ENCODE measurements around the gene BBOX1.

The BBOX1 gene, protein sequence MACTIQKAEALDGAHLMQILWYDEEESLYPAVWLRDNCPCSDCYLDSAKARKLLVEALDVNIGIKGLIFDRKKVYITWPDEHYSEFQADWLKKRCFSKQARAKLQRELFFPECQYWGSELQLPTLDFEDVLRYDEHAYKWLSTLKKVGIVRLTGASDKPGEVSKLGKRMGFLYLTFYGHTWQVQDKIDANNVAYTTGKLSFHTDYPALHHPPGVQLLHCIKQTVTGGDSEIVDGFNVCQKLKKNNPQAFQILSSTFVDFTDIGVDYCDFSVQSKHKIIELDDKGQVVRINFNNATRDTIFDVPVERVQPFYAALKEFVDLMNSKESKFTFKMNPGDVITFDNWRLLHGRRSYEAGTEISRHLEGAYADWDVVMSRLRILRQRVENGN

GRCh38 chr11:27040302-27041115 lies at the start of gene BBOX1:
Gene BBOX1 (plus strand): TSS chr11:27040815. CDS start chr11:27055431, 14,616 bp downstream.
- Histone ChIP-seq H3K4me2 (ENCODE audit: low read depth, low read length, poor library complexity, severe bottlenecking) (no peak within 1 kb of the TSS), H3F3A (ENCODE audit: insufficient read depth) (no peaks in the 10 kb centered on the region), H3K9me3 (ENCODE audit: insufficient read depth, low read length) (no peaks in the 10 kb centered on the region), H3K27me3 (ENCODE audit: low read length) (no peaks in the 10 kb centered on the region), H3K9me2 (replicated peaks; ENCODE audit: insufficient read depth, low read length) (no peaks in the 10 kb centered on the region), H2AFZ (ENCODE audit: low read depth, low read length, severe bottlenecking) (no peak within 1 kb of the TSS), H3K27ac (ENCODE audit: low read depth, low read length) (no peak within 1 kb of the TSS), H3K36me3 (ENCODE audit: low read length) (no peaks in the 10 kb centered on the region), H3K4me3 (ENCODE audit: insufficient read depth, low read length, poor library complexity, severe bottlenecking) (no peak within 1 kb of the TSS), H3K79me2 (ENCODE audit: insufficient read depth, low read length) (no peaks in the 10 kb centered on the region), H4K20me1 (ENCODE audit: low read depth, low read length) (no peaks in the 10 kb centered on the region), H3K9ac (ENCODE audit: low read length) (no peak within 1 kb of the TSS)
- TF ChIP-seq EZH2phosphoT487 (conservative IDR thresholded peaks at IDR 0.05; ENCODE audit: low read length) (no peak), CTCF (IDR thresholded peaks at IDR 0.05; ENCODE audit: insufficient read depth, low read length, poor library complexity, severe bottlenecking) (no peak)

DNA sequence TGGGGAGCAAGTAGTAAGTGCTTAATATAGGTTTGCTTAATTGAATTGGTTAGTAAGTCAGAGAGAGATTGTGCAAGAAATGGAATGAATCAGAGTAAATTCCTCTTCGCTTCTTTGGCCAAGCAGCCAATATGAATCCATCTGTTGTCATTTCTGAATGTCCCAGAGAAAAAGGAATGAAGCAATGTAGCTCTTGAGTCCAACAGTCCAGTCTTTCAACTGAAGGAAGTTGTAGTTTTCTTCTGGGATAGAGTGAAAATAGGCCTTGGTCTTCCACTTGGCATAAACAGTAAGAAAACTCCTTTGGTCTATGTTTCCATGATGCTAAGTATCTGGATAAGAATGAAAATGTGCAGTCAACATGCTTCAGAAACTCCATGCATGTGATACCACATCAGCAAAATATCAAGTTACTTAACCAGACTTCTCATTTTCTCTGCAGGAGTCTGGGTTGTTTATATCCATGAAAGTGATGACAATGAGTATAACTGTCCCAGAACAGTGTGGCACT lies 48.5 kb upstream of the BBOX1 start:
- no peak overlapping the region for H3K9ac ChIP-seq (ENCODE audit: low read length)
- H2AFZ ChIP-seq (ENCODE audit: low read depth, low read length, severe bottlenecking): no peak overlapping the region
- H3K4me2 ChIP-seq (ENCODE audit: low read depth, low read length, poor library complexity, severe bottlenecking): no peak overlapping the region
- no peaks in the 10 kb centered on the region for H3K9me2 ChIP-seq (replicated peaks; ENCODE audit: insufficient read depth, low read length)
- no peak overlapping the region for H3K4me3 ChIP-seq (ENCODE audit: insufficient read depth, low read length, poor library complexity, severe bottlenecking)
- no peaks in the 10 kb centered on the region for H3K9me3 ChIP-seq (ENCODE audit: insufficient read depth, low read length)
- TF ChIP-seq EZH2phosphoT487 (conservative IDR thresholded peaks at IDR 0.05; ENCODE audit: low read length): no peak
- no peak for TF ChIP-seq CTCF (IDR thresholded peaks at IDR 0.05; ENCODE audit: insufficient read depth, low read length, poor library complexity, severe bottlenecking)
- H3K27me3 ChIP-seq (ENCODE audit: low read length): no peaks in the 10 kb centered on the region
- H3K27ac ChIP-seq (ENCODE audit: low read depth, low read length): no peak overlapping the region
- no peaks in the 10 kb centered on the region for H3F3A ChIP-seq (ENCODE audit: insufficient read depth)
- H3K36me3 ChIP-seq (ENCODE audit: low read length): no peaks in the 10 kb centered on the region
- H3K79me2 ChIP-seq (ENCODE audit: insufficient read depth, low read length): no peaks in the 10 kb centered on the region
- no peaks in the 10 kb centered on the region for H4K20me1 ChIP-seq (ENCODE audit: low read depth, low read length)

- Histone ChIP-seq H3K9me3 (ENCODE audit: insufficient read depth, low read length) (no peaks in the 10 kb centered on the region), H3K27me3 (ENCODE audit: low read length) (no peaks in the 10 kb centered on the region), H3K9ac (ENCODE audit: low read length) (no peak within 1 kb of the TSS), H3K9me2 (replicated peaks; ENCODE audit: insufficient read depth, low read length) (no peaks in the 10 kb centered on the region), H3K36me3 (ENCODE audit: low read length) (no peaks in the 10 kb centered on the region), H4K20me1 (ENCODE audit: low read depth, low read length) (no peaks in the 10 kb centered on the region), H2AFZ (ENCODE audit: low read depth, low read length, severe bottlenecking) (no peak within 1 kb of the TSS), H3F3A (ENCODE audit: insufficient read depth) (no peaks in the 10 kb centered on the region), H3K4me3 (ENCODE audit: insufficient read depth, low read length, poor library complexity, severe bottlenecking) (no peak within 1 kb of the TSS), H3K79me2 (ENCODE audit: insufficient read depth, low read length) (no peaks in the 10 kb centered on the region), H3K27ac (ENCODE audit: low read depth, low read length) (no peak within 1 kb of the TSS), H3K4me2 (ENCODE audit: low read depth, low read length, poor library complexity, severe bottlenecking) (no peak within 1 kb of the TSS)
- TF ChIP-seq CTCF (IDR thresholded peaks at IDR 0.05; ENCODE audit: insufficient read depth, low read length, poor library complexity, severe bottlenecking): no peak
- TF ChIP-seq EZH2phosphoT487 (conservative IDR thresholded peaks at IDR 0.05; ENCODE audit: low read length): no peak
Observed at GRCh38 chr11:26993965-26994457, 46.6 kb upstream of the BBOX1 start, which contains the start of gene FIBIN. Gene FIBIN (plus strand): TSS chr11:26994112. CDS start chr11:26994527, 415 bp downstream.

Measured in SU-DHL-6 (cell line).